Caki2 (cell line): ENCODE measurements around the gene MRPS17. TPM values are rescaled to one million over a fixed set of nuclear protein-coding genes. Genes with fewer than 3 reads are reported as not detected.

ENCODE experiments used
- DNase-seq: peaks from one replicate; pipeline ENCODE4 v3.0.0-alpha.2; 2015; ENCODE audit warnings: low read depth
- in situ Hi-C: cut with HindIII; loops from 2 replicates; pipeline ENCODE4 v1.10.0; 2016; ENCODE audit warnings: low sequenced_read_pairs, low pct_unique_long_range_greater_than_20kb, mixed read lengths
- total RNA-seq: library from RNA; depleted of rRNA; stranded (reverse); fragments of >200 nt; shearing (Covaris generic); gene quantifications from 2 replicates; pipeline ENCODE4 v1.2.3, GENCODE V29; 2014; ENCODE audit warnings: low replicate concordance; rRNA removed

The MRPS17 gene
- total RNA-seq, 1 experiment from 2014 or later = 21.8 TPM

GRCh38 chr7:55966851-55967250, 15.2 kb downstream of the MRPS17 start:
- in situ Hi-C loops = no loop called here
- no peak for DNase-seq

GRCh38 chr7:55969391-55969790, 17.7 kb downstream of the MRPS17 start:
- DNase-seq = no peak
- in situ Hi-C loops = no loop called here

GRCh38 chr7:55970561-55970960, 18.9 kb downstream of the MRPS17 start:
- no peak for DNase-seq
- in situ Hi-C loops = no loop called here

GRCh38 chr7:55970978-55971377, 19.3 kb downstream of the MRPS17 start:
- peak; percentile 29 for DNase-seq
- in situ Hi-C loops = no loop called here

- no peak for DNase-seq
- in situ Hi-C loops = no loop called here
Observed at GRCh38 chr7:55973747-55974250, 22.1 kb downstream of the MRPS17 start.

GRCh38 chr7:55975988-55976633, 24.4 kb downstream of the MRPS17 start:
- in situ Hi-C loops = no loop called here
- DNase-seq = no peak

- in situ Hi-C loops = no loop called here
Observed at GRCh38 chr7:55977831-55978230, 26.2 kb downstream of the MRPS17 start.

GRCh38 chr7:55980266-55980665, 28.6 kb downstream of the MRPS17 start:
- in situ Hi-C loops = no loop called here
- DNase-seq = no peak

More at GRCh38 chr7:55977831-55978230, 26.2 kb downstream of the MRPS17 start:
- peak; percentile 14 for DNase-seq

- in situ Hi-C loops = no loop called here
- DNase-seq = no peak
Observed at GRCh38 chr7:55983537-55983936, 31.9 kb downstream of the MRPS17 start.

GRCh38 chr7:55992346-55992745, 40.7 kb downstream of the MRPS17 start:
- DNase-seq = no peak
- in situ Hi-C loops = no loop called here

- DNase-seq = no peak
- in situ Hi-C loops = no loop called here
Observed at GRCh38 chr7:55996856-55997500, 45.3 kb downstream of the MRPS17 start.

- no peak for DNase-seq
- in situ Hi-C loops = no loop called here
Observed at GRCh38 chr7:56003749-56004148, 52.1 kb downstream of the MRPS17 start.

Other genes with a start within 250 kb of the MRPS17 start
- not detected in 2 replicates for gene SEPTIN14, start 89.1 kb upstream of the MRPS17 start, total RNA-seq
- gene ZNF713, start 64.4 kb upstream of the MRPS17 start, total RNA-seq = 0.09 TPM in 1 of 2 replicates, not detected in the other
- gene NIPSNAP2, start 12.7 kb downstream of the MRPS17 start, total RNA-seq = 6.8 and 17.0 TPM in 2 replicates
- 84.5 and 150 TPM in 2 replicates for gene PSPH, start 99.6 kb downstream of the MRPS17 start, total RNA-seq
- 498 and 549 TPM in 2 replicates for gene CCT6A, start 99.9 kb downstream of the MRPS17 start, total RNA-seq
- gene SUMF2, start 112.4 kb downstream of the MRPS17 start, total RNA-seq = 239 and 292 TPM in 2 replicates
- gene PHKG1, start 141.1 kb downstream of the MRPS17 start, total RNA-seq = 1.3 TPM in 1 of 2 replicates, not detected in the other
- gene CHCHD2, start 154.6 kb downstream of the MRPS17 start, total RNA-seq = 762 and 771 TPM in 2 replicates
- not detected in 2 replicates for gene NUPR2, start 164.5 kb downstream of the MRPS17 start, total RNA-seq